SK-N-SH (cell line): Measurements from ENCODE around the gene COX7B2.

Source experiments
- CTCF ChIP-seq: fragments of 200-600 bp; sonication (generic); IDR thresholded peaks from 2 replicates; pipeline ENCODE4 v1.6.1; 2017; ENCODE audit warnings: antibody characterized with exemption, mild to moderate bottlenecking, moderate library complexity
- EZH2phosphoT487 ChIP-seq: fragments of 200-600 bp; sonication (generic); IDR thresholded peaks from 2 replicates; pipeline ENCODE4 v1.6.1; 2017; ENCODE audit warnings: low read depth, mixed run types, mild to moderate bottlenecking, antibody characterized with exemption, moderate library complexity, borderline replicate concordance
- GATA2 ChIP-seq: sonication (generic); formaldehyde crosslinking; IDR thresholded peaks from 2 replicates; pipeline ENCODE4 v1.5.0; 2020; ENCODE audit warnings: mild to moderate bottlenecking, missing genetic modification reagents
- IRF3 ChIP-seq: fragments of 150-350 bp; IDR thresholded peaks from 2 replicates; pipeline ENCODE4 v1.6.1; 2016; ENCODE audit warnings: mild to moderate bottlenecking, low read depth, low read length
- TAF1 ChIP-seq: IDR thresholded peaks from 2 replicates; pipeline ENCODE4 v1.6.1; 2012; ENCODE audit warnings: low read depth, mild to moderate bottlenecking, low read length, moderate library complexity, borderline replicate concordance
- TCF12 ChIP-seq: IDR thresholded peaks from 2 replicates; pipeline ENCODE4 v1.4.0; 2012
- TEAD4 ChIP-seq: IDR thresholded peaks from 2 replicates; pipeline ENCODE4 v1.4.0; 2012; ENCODE audit warnings: mild to moderate bottlenecking, borderline replicate concordance; ENCODE audit not compliant: insufficient read depth

DNA sequence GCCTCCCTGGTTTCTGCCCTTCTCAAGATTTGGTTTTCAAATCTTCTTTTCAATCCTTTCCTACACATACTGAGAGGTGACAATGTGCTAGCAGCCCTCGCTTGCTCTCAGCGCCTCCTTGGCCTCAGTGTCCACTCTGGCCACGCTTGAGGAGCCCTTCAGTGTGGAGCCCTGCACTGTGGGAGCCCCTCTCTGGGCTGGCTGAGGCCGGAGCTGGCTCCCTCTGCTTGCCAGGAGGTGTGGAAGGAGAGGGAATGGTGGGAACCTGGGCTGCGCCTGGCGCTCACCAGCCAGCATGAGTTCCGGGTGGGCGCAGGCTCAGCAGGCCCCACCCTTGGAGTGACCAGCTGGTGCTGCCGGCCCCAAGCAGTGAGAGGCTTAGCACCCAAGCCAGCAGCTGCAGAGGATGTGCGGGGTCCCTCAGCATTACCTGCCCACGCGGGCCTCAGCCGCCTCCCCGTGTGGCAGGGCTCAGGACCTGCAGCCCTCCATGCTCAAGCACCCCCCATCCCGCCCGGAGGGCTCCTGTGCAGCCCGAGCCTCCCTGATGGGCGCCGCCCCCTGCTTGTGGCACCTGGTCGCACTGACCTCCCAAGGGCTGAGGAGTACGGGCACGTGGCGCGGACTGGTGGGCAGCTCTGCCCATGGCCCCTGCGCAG lies 127.5 kb downstream of the COX7B2 start:
- TF ChIP-seq EZH2phosphoT487 (no peak), TEAD4 (no peak), CTCF (no peak), TCF12 (no peak), TAF1 (no peak), IRF3 (no peak), GATA2 (CRISPR knock-in tag) (no peak)
